Ishikawa (cell line): ENCODE data around the gene PHETA1.

Experiments
- CEBPB ChIP-seq: IDR thresholded peaks from 2 replicates; pipeline ENCODE4 v1.6.1; 2012
- CREB1 ChIP-seq: IDR thresholded peaks from 2 replicates; pipeline ENCODE4 v1.6.1; 2012; ENCODE audit warnings: low read depth
- EGR1 ChIP-seq: IDR thresholded peaks from 2 replicates; pipeline ENCODE4 v1.6.1; 2012
- EP300 ChIP-seq: IDR thresholded peaks from 2 replicates; pipeline ENCODE4 v1.6.1; 2012; ENCODE audit warnings: borderline replicate concordance
- FOXM1 ChIP-seq: IDR thresholded peaks from 2 replicates; pipeline ENCODE4 v1.6.1; 2012; ENCODE audit warnings: low read depth, borderline replicate concordance
- MAX ChIP-seq: IDR thresholded peaks from 2 replicates; pipeline ENCODE4 v1.6.1; 2012
- NFIC ChIP-seq: IDR thresholded peaks from 2 replicates; pipeline ENCODE4 v1.6.1; 2012
- RAD21 ChIP-seq: IDR thresholded peaks from 2 replicates; pipeline ENCODE4 v1.6.1; 2012; ENCODE audit warnings: low read depth
- REST ChIP-seq: IDR thresholded peaks from 2 replicates; pipeline ENCODE4 v1.6.1; 2012; ENCODE audit warnings: low read depth, mild to moderate bottlenecking
- TAF1 ChIP-seq: IDR thresholded peaks from 2 replicates; pipeline ENCODE4 v1.6.1; 2012; ENCODE audit warnings: low read depth, mild to moderate bottlenecking
- TCF12 ChIP-seq: IDR thresholded peaks from 2 replicates; pipeline ENCODE4 v1.6.1; 2012; ENCODE audit warnings: low read depth
- TEAD4 ChIP-seq: IDR thresholded peaks from 2 replicates; pipeline ENCODE4 v1.6.1; 2012
- USF1 ChIP-seq: IDR thresholded peaks from 2 replicates; pipeline ENCODE4 v1.6.1; 2012
- YY1 ChIP-seq: IDR thresholded peaks from 2 replicates; pipeline ENCODE4 v1.6.1; 2012; ENCODE audit warnings: low read depth
- ZBTB7A ChIP-seq: IDR thresholded peaks from 2 replicates; pipeline ENCODE4 v1.6.1; 2012; ENCODE audit warnings: low read depth

PHETA1 gene

DNA sequence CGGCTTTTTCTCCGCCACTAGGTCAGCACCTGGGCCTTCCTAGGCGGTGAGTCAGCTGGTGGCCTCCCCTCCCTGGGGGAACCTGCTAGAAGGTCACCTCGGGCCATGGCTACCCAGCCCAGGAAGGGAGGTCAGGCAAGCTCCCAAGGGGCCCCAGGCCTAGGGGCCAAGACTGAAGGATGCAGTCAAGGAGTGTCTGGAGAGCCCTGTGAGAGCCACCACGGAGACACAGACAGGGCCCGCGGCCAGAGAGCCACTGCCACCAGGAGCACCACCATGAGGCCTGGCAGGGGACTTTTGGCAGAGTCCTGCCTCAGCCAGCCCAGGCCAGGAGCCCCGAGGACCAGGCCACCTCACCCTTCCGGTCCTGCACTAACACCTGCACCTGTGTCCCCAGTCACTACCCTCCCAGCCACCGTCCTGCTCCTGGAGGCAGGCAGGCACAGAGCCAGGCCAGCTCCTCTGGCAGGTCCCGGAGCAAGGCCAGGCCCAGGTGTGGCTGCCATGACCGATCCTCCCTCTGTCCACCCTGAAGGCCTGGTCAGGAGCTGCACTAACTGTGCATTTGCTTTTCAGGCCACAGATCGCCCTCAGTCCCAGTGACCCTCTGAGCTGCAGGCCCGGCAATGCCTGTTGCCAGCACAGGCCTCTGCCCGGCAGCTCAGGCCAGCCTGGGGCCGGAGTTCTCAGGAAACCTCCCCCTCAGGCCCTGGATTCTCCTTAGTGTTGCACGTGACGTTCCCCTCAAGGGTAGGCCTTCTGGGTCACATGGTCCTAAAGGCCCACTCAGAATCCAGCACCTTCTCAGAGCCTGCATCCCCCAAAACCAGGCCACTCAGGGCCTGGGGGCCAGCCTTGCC lies 6.9 kb downstream of the PHETA1 start:
- TF ChIP-seq YY1 (no peak), TCF12 (no peak), EGR1 (no peak), CREB1 (no peak), MAX (no peak), ZBTB7A (no peak), FOXM1 (no peak), RAD21 (no peak), NFIC (no peak)

- TF ChIP-seq REST (no peak), NFIC (no peak), TAF1 (no peak), EP300 (no peak), MAX (no peak), FOXM1 (no peak), RAD21 (no peak), YY1 (no peak), ZBTB7A (no peak), USF1 (no peak), EGR1 (no peak), CEBPB (no peak), CREB1 (no peak), TEAD4 (no peak), TCF12 (no peak)
These were observed 7.7 kb downstream of the PHETA1 start for GRCh38 chr12:111361073-111361716.

- no peak for TF ChIP-seq EP300
- TF ChIP-seq USF1, result no peak
- TF ChIP-seq REST, result no peak
- TF ChIP-seq MAX, result no peak
- no peak for TF ChIP-seq YY1
- no peak for TF ChIP-seq ZBTB7A
- no peak for TF ChIP-seq TCF12
- TF ChIP-seq TEAD4, result no peak
- TF ChIP-seq FOXM1, result no peak
- no peak for TF ChIP-seq NFIC
- TF ChIP-seq EGR1, result no peak
- no peak for TF ChIP-seq CEBPB
- TF ChIP-seq TAF1, result no peak
- TF ChIP-seq RAD21, result no peak
- TF ChIP-seq CREB1, result no peak
These were observed 8.5 kb downstream of the PHETA1 start for GRCh38 chr12:111360325-111360930.

- TF ChIP-seq RAD21, result no peak
- TF ChIP-seq MAX, result no peak
- TF ChIP-seq NFIC, result no peak
- no peak for TF ChIP-seq ZBTB7A
These were observed 9.0 kb downstream of the PHETA1 start for GRCh38 chr12:111359914-111360276.
